AG10803 (cell line): ENCODE results near the gene RNF38.

Source experiments
- DNase-seq: peaks from one replicate; pipeline ENCODE4 v3.0.0; 2010; ENCODE audit warnings: low read depth
- H3K4me3 ChIP-seq: 2 replicates; pipeline ENCODE4 v1.5.1; 2011; ENCODE audit warnings: mild to moderate bottlenecking, low read length, control low read depth
- TF ChIP-seq, protein P1 (sequence below): conservative IDR thresholded peaks from 2 replicates; pipeline ENCODE4 v1.5.1; 2011; ENCODE audit warnings: mild to moderate bottlenecking, low read length, control low read depth, inconsistent platforms

The RNF38 gene

GRCh38 chr9:36402536-36402935 is 2.5 kb upstream of the RNF38 start:
- TF ChIP-seq, protein P1, sequence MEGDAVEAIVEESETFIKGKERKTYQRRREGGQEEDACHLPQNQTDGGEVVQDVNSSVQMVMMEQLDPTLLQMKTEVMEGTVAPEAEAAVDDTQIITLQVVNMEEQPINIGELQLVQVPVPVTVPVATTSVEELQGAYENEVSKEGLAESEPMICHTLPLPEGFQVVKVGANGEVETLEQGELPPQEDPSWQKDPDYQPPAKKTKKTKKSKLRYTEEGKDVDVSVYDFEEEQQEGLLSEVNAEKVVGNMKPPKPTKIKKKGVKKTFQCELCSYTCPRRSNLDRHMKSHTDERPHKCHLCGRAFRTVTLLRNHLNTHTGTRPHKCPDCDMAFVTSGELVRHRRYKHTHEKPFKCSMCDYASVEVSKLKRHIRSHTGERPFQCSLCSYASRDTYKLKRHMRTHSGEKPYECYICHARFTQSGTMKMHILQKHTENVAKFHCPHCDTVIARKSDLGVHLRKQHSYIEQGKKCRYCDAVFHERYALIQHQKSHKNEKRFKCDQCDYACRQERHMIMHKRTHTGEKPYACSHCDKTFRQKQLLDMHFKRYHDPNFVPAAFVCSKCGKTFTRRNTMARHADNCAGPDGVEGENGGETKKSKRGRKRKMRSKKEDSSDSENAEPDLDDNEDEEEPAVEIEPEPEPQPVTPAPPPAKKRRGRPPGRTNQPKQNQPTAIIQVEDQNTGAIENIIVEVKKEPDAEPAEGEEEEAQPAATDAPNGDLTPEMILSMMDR, result no peak
- peak; percentile 34 for DNase-seq
- no peak overlapping the region for H3K4me3 ChIP-seq

- H3K4me3 ChIP-seq, result no peak overlapping the region
- TF ChIP-seq, protein P1, result no peak
- no peak for DNase-seq
These were observed 1.9 kb upstream of the RNF38 start for GRCh38 chr9:36401897-36402480.

DNA sequence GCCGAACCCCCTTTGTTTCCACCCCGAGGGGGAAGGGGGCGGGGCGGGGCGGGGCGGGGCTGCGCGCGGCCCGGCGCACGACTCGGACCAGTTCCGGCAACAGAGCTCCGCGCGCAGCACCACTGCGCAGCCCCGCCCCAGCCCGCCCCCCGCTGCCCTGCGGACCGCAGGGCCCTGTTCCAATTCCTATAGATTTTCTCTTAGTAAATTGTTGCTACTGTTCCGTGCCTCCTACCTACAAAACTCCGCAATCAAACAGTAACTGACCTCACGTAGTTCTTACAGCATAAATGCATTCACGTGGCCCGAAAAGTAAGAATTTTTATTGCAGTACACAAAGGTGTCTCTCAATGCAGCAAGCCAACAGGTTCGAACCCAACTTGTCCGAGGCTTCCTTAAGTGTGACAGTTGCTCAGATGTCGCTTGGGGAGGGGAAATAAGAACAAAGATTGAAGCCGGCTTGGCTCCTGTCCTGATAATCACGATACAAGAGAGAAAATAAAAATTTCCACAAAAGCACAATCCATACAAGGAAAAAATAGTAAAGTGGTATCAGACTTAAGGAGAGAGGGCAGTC is 1.2 kb upstream of the RNF38 start:
- DNase-seq, result peak; percentile 77
- TF ChIP-seq, protein P1, result no peak
- H3K4me3 ChIP-seq, result peak overlapping the region; percentile 85

DNA sequence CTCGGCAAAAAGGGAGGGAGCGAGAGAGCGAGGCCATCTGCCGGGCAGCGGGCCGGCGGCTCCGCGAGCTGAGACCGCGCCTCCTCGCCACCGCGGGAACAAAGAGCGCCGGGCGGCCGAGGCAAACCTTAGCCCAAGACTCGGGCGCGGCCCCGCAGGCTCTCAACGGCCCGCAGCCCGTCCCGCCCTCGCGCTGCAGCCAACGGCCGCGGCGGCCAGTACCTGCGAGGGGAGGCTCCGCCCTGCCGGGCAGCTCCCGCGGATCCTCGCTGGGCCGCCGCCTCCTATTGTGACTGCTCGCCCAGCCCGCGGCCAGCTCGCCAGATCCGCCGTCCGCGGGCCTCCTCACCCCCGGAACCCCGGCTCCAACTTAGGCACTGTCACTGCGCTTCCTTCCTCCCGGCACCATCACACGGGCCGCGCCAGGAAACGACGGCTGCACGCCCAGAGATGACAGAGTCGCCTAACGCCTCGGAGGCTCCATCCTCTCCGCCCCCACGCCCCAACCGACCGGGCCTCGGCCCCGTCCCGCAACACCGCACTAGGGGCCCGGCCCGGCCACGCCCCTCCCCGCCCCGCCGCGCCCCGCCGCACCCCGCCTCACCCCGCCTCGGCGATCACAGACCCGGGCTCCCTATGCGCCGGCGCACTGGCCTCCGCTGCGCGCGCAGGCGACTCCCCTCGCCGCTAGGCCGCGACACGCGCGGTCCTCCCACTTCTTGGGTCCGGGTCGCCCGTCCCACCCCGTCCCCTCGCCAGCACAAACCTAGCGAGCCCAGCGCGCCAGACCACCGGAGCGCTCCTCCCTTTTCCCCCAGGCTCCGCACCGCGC is 479 bp upstream of the RNF38 start:
- peak; percentile 80 for DNase-seq
- H3K4me3 ChIP-seq, result peak overlapping the region; percentile 85
- TF ChIP-seq, protein P1, result no peak

GRCh38 chr9:36398745-36399144 is 1.3 kb downstream of the RNF38 start:
- TF ChIP-seq, protein P1, result no peak
- peak; percentile 88 for DNase-seq
- peak overlapping the region; percentile 21 for H3K4me3 ChIP-seq

DNA sequence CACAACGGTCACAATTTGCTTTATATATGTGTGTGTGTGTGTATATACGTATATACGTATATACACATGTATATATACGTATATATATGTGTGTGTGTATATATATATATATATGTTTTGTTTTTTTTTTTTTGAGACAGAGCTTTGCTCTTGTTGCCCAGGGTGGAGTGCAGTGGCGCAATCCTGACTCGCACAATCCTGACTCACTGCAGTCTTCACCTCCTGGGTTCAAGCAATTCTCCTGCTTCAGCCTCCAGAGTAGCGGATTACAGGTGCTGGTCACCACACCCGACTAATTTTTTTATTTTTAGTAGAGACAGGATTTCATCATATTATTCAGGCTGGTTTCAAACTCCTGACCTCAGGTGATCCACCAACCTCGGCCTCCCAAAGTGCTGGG is 3.1 kb downstream of the RNF38 start:
- TF ChIP-seq, protein P1, result no peak
- peak; percentile 23 for DNase-seq
- H3K4me3 ChIP-seq, result no peak overlapping the region
